ENCODE results near the gene OR8U1.

- TF ChIP-seq MAX (IDR thresholded peaks at IDR 0.05; ENCODE audit: low read depth, low read length) (no peak), CTCF (IDR thresholded peaks at IDR 0.05; ENCODE audit: low read depth, low read length) (no peak), POLR2A (IDR thresholded peaks at IDR 0.05; ENCODE audit: extremely low read depth, insufficient read length) (no peak), MYC (IDR thresholded peaks at IDR 0.05; ENCODE audit: low read depth, low read length) (no peak)
Observed at GRCh38 chr11:56394381-56394780, 19.0 kb downstream of the OR8U1 start.
